HL-60 (cell line): ENCODE results near the gene GAMT.

Experiments
- DNase-seq, 2 experiments: peaks; one replicate each; pipeline ENCODE4 v3.0.0-alpha.2; 2010 to 2020; ENCODE audit warnings: low read depth in 1 of 2, low spot score in 1 of 2
- H3K27ac ChIP-seq: fragments of 250-450 bp; sonication (Bioruptor Pico); replicated peaks from 2 replicates; pipeline ENCODE4 v1.5.1; 2020; ENCODE audit warnings: mild to moderate bottlenecking, moderate library complexity
- H3K27me3 ChIP-seq: fragments of 250-450 bp; sonication (Bioruptor Pico); 2 replicates; pipeline ENCODE4 v1.5.1; 2021; ENCODE audit warnings: mild to moderate bottlenecking, moderate library complexity; ENCODE audit not compliant: insufficient read depth, poor library complexity, severe bottlenecking
- H3K4me3 ChIP-seq: replicated peaks from 2 replicates; pipeline ENCODE4 v1.5.1; 2011; ENCODE audit warnings: mild to moderate bottlenecking, control low read depth, low read length; ENCODE audit not compliant: insufficient read depth
- CTCF ChIP-seq: IDR thresholded peaks from one replicate; pipeline ENCODE4 v1.5.1; 2011; ENCODE audit warnings: low read length, control low read depth, inconsistent platforms; ENCODE audit not compliant: insufficient read depth
- GABPA ChIP-seq: IDR thresholded peaks from 2 replicates; pipeline ENCODE4 v1.6.1; 2012; ENCODE audit warnings: low read depth
- POLR2AphosphoS5 ChIP-seq: IDR thresholded peaks from 2 replicates; pipeline ENCODE4 v1.6.1; 2012; ENCODE audit warnings: low read depth
- REST ChIP-seq: IDR thresholded peaks from 2 replicates; pipeline ENCODE4 v1.6.1; 2012; ENCODE audit warnings: low read depth; ENCODE audit not compliant: insufficient replicate concordance
- SPI1 ChIP-seq: IDR thresholded peaks from 2 replicates; pipeline ENCODE4 v1.6.1; 2012; ENCODE audit warnings: low read depth, mild to moderate bottlenecking, borderline replicate concordance

The GAMT gene

GRCh38 chr19:1438933-1439354 is 37.6 kb upstream of the GAMT start:
- Histone ChIP-seq H3K27me3 (no peaks in the 10 kb centered on the region), H3K4me3 (peak overlapping the region; percentile 86), H3K27ac (peak overlapping the region; percentile 94)
- no peak for TF ChIP-seq REST
- DNase-seq, result no peak

- TF ChIP-seq POLR2AphosphoS5 (peak; percentile 99), SPI1 (peak; percentile 92), GABPA (peak; percentile 83), REST (peak; percentile 83), CTCF (peak; percentile 95)
- peak within 1 kb of the TSS; percentile 86 for H3K4me3 ChIP-seq
- H3K27ac ChIP-seq, result peak within 1 kb of the TSS; percentile 94
- peak; percentile 93 to 96 for DNase-seq
- H3K27me3 ChIP-seq, result no peaks in the 10 kb centered on the region
These were observed 36.9 kb upstream of the GAMT start, which contains the start of gene RPS15 for GRCh38 chr19:1438035-1438932. Gene RPS15 (plus strand): TSS chr19:1438396. CDS start chr19:1438426, 30 bp downstream.

- TF ChIP-seq POLR2AphosphoS5 (no peak), CTCF (no peak), GABPA (no peak), SPI1 (no peak), REST (no peak)
- Histone ChIP-seq H3K27ac (peak overlapping the region; percentile 94), H3K27me3 (no peaks in the 10 kb centered on the region), H3K4me3 (no peak overlapping the region)
- DNase-seq, result no peak
These were observed 36.3 kb upstream of the GAMT start for GRCh38 chr19:1437609-1438008.
